GM06990 (cell line): ENCODE results near the gene RIPK1.
A peak's percentile ranks its signal among the peaks of the same experiment; 100 is the strongest.
"Not testable (repeated sequence)": the region's sequence is repeated elsewhere in the genome, so short reads cannot be mapped to it uniquely, and the experiment has no call there.

ENCODE experiments used
- DNase-seq: peaks from one replicate; pipeline ENCODE4 v3.0.0-alpha.2; 2011; ENCODE audit not compliant: insufficient read length; ENCODE audit errors: extremely low read depth
- H3K27me3 ChIP-seq: replicated peaks from 2 replicates; pipeline ENCODE4 v1.6.0; 2011; ENCODE audit warnings: low read length; ENCODE audit not compliant: control insufficient read depth, insufficient read depth
- H3K36me3 ChIP-seq: 2 replicates; pipeline ENCODE4 v1.5.1; 2011; ENCODE audit warnings: low read length; ENCODE audit not compliant: control insufficient read depth, insufficient read depth
- H3K4me3 ChIP-seq: replicated peaks from 2 replicates; pipeline ENCODE4 v1.5.1; 2011; ENCODE audit warnings: low read depth, mild to moderate bottlenecking, control low read depth, low read length
- TF ChIP-seq, protein P1 (sequence below): IDR thresholded peaks from 2 replicates; pipeline ENCODE4 v1.5.1; 2011; ENCODE audit warnings: low read length, control low read depth, mild to moderate bottlenecking, inconsistent platforms; ENCODE audit not compliant: insufficient read depth, poor library complexity, severe bottlenecking

Gene RIPK1

DNA sequence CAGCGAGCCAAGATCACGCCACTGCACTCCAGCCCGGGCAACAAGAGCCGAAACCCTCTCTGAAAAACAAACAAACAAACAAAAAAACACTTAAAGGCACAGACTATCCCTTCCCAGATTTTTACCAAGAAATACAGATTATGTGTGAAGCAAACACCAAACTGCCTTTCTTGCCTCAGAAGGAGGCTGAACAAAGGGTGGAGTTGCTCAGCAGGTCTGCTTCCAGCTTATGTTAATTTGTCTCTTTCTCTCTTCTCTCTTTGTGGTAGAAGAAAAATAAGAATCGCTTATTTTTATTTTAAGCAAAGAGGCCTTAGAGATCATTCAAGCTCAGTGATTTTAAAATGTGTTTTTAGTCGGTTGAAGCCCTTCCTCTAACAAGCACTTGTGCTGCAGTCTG lies 74.9 kb downstream of the RIPK1 start:
- TF ChIP-seq, protein P1, sequence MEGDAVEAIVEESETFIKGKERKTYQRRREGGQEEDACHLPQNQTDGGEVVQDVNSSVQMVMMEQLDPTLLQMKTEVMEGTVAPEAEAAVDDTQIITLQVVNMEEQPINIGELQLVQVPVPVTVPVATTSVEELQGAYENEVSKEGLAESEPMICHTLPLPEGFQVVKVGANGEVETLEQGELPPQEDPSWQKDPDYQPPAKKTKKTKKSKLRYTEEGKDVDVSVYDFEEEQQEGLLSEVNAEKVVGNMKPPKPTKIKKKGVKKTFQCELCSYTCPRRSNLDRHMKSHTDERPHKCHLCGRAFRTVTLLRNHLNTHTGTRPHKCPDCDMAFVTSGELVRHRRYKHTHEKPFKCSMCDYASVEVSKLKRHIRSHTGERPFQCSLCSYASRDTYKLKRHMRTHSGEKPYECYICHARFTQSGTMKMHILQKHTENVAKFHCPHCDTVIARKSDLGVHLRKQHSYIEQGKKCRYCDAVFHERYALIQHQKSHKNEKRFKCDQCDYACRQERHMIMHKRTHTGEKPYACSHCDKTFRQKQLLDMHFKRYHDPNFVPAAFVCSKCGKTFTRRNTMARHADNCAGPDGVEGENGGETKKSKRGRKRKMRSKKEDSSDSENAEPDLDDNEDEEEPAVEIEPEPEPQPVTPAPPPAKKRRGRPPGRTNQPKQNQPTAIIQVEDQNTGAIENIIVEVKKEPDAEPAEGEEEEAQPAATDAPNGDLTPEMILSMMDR, result no peak
- Histone ChIP-seq H3K27me3 (no peaks in the 10 kb centered on the region), H3K36me3 (no peaks in the 10 kb centered on the region; the same call in 1 of the 2 replicates), H3K4me3 (no peak overlapping the region)
- DNase-seq, result no peak

DNA sequence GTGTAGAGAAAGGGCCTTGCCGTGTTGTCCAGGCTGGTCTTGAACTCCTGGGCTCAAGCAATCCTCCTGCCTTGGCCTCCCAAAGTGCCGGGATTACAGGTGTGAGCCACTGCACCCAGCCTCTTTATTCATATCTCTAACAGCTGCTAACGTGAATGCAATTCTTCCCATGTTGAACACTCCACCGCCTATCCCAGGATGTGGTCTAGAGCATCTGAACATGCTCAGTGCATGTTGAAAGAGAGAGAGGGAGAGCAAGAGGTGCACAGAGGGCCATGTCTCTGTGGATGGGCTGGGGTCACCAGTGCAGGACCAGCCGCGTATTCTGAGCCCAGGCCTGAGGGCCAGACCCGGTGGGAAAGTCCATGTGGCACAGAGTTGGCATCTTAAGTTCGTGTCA lies 76.3 kb downstream of the RIPK1 start:
- TF ChIP-seq, protein P1, result no peak
- no peak overlapping the region for H3K4me3 ChIP-seq
- H3K27me3 ChIP-seq, result no peaks in the 10 kb centered on the region
- no peaks in the 10 kb centered on the region; the same call in 1 of the 2 replicates for H3K36me3 ChIP-seq
- DNase-seq, result no peak

DNA sequence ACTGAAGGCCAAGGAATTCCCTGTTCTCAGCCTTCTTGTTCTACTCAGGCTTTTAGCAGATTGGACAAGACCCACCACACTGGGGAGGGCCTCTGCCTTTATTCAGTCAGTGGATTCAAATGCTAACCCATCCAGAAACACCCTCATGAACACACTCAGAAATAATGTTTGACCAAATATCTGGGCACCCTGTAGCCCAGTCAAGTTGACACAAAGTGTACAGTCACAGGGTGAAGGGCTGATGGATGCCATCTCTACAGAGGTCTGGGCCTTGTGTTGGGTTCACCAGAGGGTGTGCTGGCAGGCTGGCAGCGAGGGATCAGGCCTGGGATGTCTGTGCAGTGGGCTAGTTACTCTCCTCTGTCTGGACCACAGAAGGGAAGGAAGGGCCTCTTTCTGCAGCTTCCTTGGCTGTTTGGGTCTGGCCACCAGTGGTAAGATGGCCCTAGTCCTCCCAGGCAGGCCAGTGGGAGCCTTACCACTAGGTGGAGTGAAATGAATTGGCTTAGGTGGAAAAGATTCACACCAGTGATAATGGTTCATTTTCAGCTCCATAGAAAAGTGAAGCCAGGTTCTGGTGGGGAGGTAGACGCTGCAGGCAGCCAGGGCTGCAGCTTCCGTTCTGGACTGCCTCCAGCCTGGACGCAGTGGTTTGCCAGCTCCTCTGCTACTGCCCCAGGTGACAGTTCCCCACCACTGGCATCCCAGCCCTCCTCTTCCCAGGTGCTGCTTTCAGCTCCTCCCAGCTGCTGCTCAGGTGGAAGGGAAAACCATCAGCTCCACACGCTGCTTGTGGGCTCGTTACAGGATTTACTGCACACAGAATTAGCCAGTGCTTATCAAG lies 79.8 kb downstream of the RIPK1 start:
- Histone ChIP-seq H3K27me3 (no peaks in the 10 kb centered on the region), H3K4me3 (no peak overlapping the region), H3K36me3 (no peaks in the 10 kb centered on the region; the same call in 1 of the 2 replicates)
- DNase-seq, result no peak
- TF ChIP-seq, protein P1, result peak; percentile 14

DNA sequence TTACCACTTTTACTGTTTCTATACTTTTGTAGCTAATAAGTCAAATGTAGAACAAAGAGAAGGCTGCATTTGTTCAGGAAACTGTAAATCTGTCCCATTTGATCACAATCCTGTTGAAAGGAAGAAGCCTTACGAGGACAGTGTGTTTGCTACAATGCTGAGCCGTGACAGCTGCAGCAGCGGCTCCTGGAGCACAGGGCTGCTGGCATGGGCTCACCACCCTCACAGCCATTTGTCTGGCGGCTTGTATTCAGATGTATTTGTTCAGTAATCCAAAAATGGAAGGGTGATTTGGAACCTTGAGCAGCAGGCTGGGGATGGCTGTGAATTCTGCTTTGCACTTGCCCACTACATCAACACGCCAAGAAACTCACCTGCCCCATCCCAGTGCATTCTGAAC lies 83.4 kb downstream of the RIPK1 start:
- no peak for DNase-seq
- Histone ChIP-seq H3K4me3 (no peak overlapping the region), H3K27me3 (no peaks in the 10 kb centered on the region), H3K36me3 (no peaks in the 10 kb centered on the region; the same call in none of the 2 replicates)
- TF ChIP-seq, protein P1, result no peak

DNA sequence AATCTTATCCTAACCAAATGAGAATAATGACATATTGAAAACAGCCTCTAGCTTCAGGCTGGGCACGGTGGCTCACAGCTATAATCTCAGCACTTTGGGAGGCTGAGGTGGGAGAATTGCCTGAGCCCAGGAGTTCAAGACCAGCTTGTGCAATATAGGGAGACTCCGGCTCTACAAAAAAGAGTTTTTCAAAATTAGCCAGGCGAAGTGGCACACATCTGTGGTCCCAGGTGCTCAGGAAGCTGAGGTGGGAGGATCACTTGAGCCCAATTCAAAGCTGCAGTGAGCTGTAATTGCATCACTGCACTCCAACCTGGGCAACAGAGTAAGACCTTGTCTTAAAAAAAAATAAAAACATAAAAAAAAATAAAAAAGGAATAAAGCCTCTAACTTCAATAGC lies 84.4 kb downstream of the RIPK1 start:
- Histone ChIP-seq H3K36me3 (no peaks in the 10 kb centered on the region; the same call in none of the 2 replicates), H3K27me3 (no peaks in the 10 kb centered on the region), H3K4me3 (no peak overlapping the region)
- DNase-seq, result no peak
- TF ChIP-seq, protein P1, result no peak

DNA sequence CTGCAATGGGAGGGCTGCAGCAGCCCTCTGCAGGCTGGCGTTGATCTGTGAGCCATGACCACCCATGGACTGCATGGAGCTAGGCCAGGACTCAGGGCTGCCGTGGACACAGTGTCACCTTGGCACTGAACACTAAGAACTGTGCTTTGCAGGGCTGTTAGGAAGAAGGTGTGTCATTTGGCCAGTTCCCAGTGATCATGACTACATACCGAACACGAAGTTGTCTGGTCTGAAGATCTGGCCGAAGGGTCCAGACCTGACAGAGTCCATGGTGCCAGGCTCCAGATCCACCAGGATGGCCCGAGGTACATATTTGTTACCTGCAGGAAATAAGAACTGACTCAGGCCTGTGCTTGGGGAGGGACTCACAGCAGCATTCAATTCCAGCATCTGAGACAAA lies 87.1 kb downstream of the RIPK1 start:
- not testable (repeated sequence) for H3K36me3 ChIP-seq, H3K27me3 ChIP-seq, DNase-seq, H3K4me3 ChIP-seq

DNA sequence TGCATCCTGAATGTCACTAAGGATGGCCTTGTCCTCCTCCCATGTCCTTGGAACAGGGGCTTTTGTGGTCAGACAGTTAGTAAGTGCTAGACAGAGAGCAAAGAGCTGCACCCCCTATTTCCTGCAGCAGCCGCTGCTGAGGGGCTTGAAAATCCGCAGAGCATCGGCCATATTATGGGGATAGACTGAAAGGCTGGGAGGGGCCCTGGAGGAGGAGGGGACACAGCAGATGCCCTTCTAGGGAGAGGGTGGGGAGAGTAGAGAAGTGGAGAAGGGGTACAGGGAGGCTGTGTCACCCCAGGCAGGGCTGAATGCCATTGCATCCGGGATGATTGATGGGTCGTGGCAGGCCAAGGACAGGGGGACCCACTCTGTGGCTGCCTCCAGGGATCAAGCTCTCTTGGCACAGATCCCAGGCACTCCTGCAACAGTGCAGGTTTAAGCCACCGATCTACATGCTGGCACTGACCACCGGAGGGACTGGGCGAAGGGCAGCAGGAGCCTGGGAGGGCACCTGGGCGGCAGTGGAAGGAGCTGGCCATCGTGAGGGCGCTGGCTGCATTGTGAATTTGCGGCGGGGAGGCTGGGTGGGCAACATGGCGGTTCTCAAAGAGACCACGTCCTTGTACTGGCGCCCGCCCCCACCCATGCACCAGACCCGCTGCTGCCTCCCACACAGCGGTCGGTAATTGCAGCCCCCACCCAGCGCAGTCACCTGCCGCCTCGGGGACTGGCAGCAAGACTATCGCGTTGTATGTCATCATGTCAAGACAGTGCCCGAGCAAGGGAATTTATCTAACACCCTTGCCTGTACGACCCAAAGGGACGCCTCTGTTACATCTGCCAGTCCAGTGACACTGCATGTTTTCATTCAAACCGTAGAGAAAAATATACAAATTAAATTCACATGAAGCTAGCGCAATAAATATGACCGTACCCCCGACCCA lies 88.2 kb downstream of the RIPK1 start:
- not testable (repeated sequence) for H3K27me3 ChIP-seq, H3K36me3 ChIP-seq
- DNase-seq, result peak; percentile 37
- H3K4me3 ChIP-seq, result peak overlapping the region; percentile 80
